GM23338 (cell line): ENCODE results near the gene CCZ1B. TPM values are rescaled to one million over a fixed set of nuclear protein-coding genes. Genes with fewer than 3 reads are reported as not detected.
"Not testable (repeated sequence)": the region's sequence is repeated elsewhere in the genome, so short reads cannot be mapped to it uniquely, and the experiment has no call there.

Experiments used
- ATAC-seq: fragments of 200-7000 bp; cut with Tn5 transposase; 3 replicates; pipeline ENCODE4 v1.9.1; 2020
- DNase-seq: peaks from one replicate; pipeline ENCODE4 v3.0.0-alpha.2; 2015; ENCODE audit warnings: low spot score
- H2AFZ ChIP-seq: fragments of 200-600 bp; sonication (generic); 2 replicates; pipeline ENCODE4 v1.8.0; 2016; ENCODE audit warnings: antibody characterized with exemption, mild to moderate bottlenecking, moderate library complexity
- H3F3A ChIP-seq: fragments of 200-600 bp; sonication (generic); replicated peaks from 2 replicates; pipeline ENCODE4 v1.8.0; 2017; ENCODE audit warnings: antibody characterized with exemption, mixed run types, low read depth
- H3K27ac ChIP-seq: fragments of 200-600 bp; sonication (generic); 2 replicates; pipeline ENCODE4 v1.6.1; 2016; ENCODE audit warnings: low read depth
- H3K27me3 ChIP-seq: fragments of 200-600 bp; sonication (generic); 2 replicates; pipeline ENCODE4 v1.8.0; 2016; ENCODE audit warnings: mild to moderate bottlenecking, mixed run types, moderate library complexity; ENCODE audit not compliant: insufficient read depth
- H3K36me3 ChIP-seq: fragments of 200-600 bp; sonication (generic); 2 replicates; pipeline ENCODE4 v1.8.0; 2016; ENCODE audit warnings: mild to moderate bottlenecking; ENCODE audit not compliant: insufficient read depth
- H3K4me1 ChIP-seq: fragments of 200-600 bp; sonication (generic); 2 replicates; pipeline ENCODE4 v1.8.0; 2016; ENCODE audit warnings: mild to moderate bottlenecking, moderate library complexity; ENCODE audit not compliant: insufficient read depth
- H3K4me2 ChIP-seq: fragments of 200-600 bp; sonication (generic); 2 replicates; pipeline ENCODE4 v1.7.1; 2017; ENCODE audit warnings: mixed run types
- H3K4me3 ChIP-seq: fragments of 200-600 bp; sonication (generic); 2 replicates; pipeline ENCODE4 v1.6.1; 2016; ENCODE audit warnings: mixed run types
- H3K79me2 ChIP-seq: fragments of 200-600 bp; sonication (generic); replicated peaks from 2 replicates; pipeline ENCODE4 v1.8.0; 2017; ENCODE audit warnings: mild to moderate bottlenecking; ENCODE audit not compliant: insufficient read depth
- H3K9me2 ChIP-seq: fragments of 200-600 bp; sonication (generic); 2 replicates; pipeline ENCODE4 v1.8.0; 2017; ENCODE audit not compliant: insufficient read depth
- H4K20me1 ChIP-seq: fragments of 200-600 bp; sonication (generic); replicated peaks from 2 replicates; pipeline ENCODE4 v1.8.0; 2017; ENCODE audit warnings: mild to moderate bottlenecking; ENCODE audit not compliant: insufficient read depth
- H3K27ac Mint-ChIP-seq: 2 replicates; pipeline ENCODE4 v1.8.0; 2020; ENCODE audit warnings: inconsistent platforms, mild to moderate bottlenecking, moderate library complexity, mixed read lengths
- H3K27me3 Mint-ChIP-seq: 3 replicates; pipeline ENCODE4 v1.8.0; 2022; ENCODE audit warnings: low read depth, mild to moderate bottlenecking, moderate library complexity, mixed read lengths, inconsistent platforms; ENCODE audit not compliant: insufficient read depth, poor library complexity
- H3K36me3 Mint-ChIP-seq: 3 replicates; pipeline ENCODE4 v1.8.0; 2021; ENCODE audit warnings: low read depth, mild to moderate bottlenecking, inconsistent platforms, moderate library complexity, mixed read lengths
- H3K4me1 Mint-ChIP-seq: 3 replicates; pipeline ENCODE4 v1.8.0; 2020; ENCODE audit warnings: mild to moderate bottlenecking, inconsistent platforms, mixed read lengths
- H3K4me3 Mint-ChIP-seq: 3 replicates; pipeline ENCODE4 v1.8.0; 2021; ENCODE audit warnings: moderate library complexity, mild to moderate bottlenecking, inconsistent platforms, mixed read lengths
- H3K9me3 Mint-ChIP-seq: 3 replicates; pipeline ENCODE4 v1.8.0; 2020; ENCODE audit warnings: moderate library complexity, mild to moderate bottlenecking, inconsistent platforms, mixed read lengths
- CTCF ChIP-seq, 2 experiments: fragments of 200-600 bp in 1 of 2; sonication (generic) in 1 of 2; conservative IDR thresholded peaks; 2 replicates each; pipeline versions ENCODE4 v1.5.1 to v1.6.1; 2016 to 2017; ENCODE audit warnings: antibody characterized with exemption in 2 of 2, low read depth in 2 of 2, mild to moderate bottlenecking in 2 of 2, moderate library complexity in 1 of 2
- polyA plus RNA-seq: library from polyadenylated mRNA; unstranded; fragments of >200 nt; fragmentation: Nextera tagmentation; extraction: Ambion mirVana; gene quantifications from 2 replicates; pipeline ENCODE4 v1.2.1, GENCODE V29; 2016
- total RNA-seq: library from RNA; depleted of rRNA; stranded (reverse); fragments of >200 nt; shearing (Covaris generic); gene quantifications from 2 replicates; pipeline ENCODE4 v1.2.3, GENCODE V29; 2014

The CCZ1B gene
- total and polyA plus RNA-seq, 2 experiments from 2014 or later: 60.1 to 62.0 TPM

GRCh38 chr7:6864188-6864587 is 38.1 kb upstream of the CCZ1B start:
- not testable (repeated sequence) for H2AFZ ChIP-seq, H4K20me1 ChIP-seq, H3K36me3 Mint-ChIP-seq, ATAC-seq, H3K4me3 Mint-ChIP-seq, H3K4me3 ChIP-seq, H3K27me3 ChIP-seq, DNase-seq, H3K27ac ChIP-seq, H3K4me1 ChIP-seq, H3K9me3 Mint-ChIP-seq, H3K79me2 ChIP-seq, H3F3A ChIP-seq, H3K9me2 ChIP-seq, H3K36me3 ChIP-seq, H3K4me1 Mint-ChIP-seq, H3K27me3 Mint-ChIP-seq, H3K4me2 ChIP-seq
- 0 out of 2 replicates have a peak overlapping the region, but pooled peaks have one; percentile 56 for H3K27ac Mint-ChIP-seq

- H3K27me3 ChIP-seq, H3K27ac ChIP-seq, H3K4me2 ChIP-seq, H2AFZ ChIP-seq, H3F3A ChIP-seq, H3K9me2 ChIP-seq, H3K4me1 Mint-ChIP-seq, H3K27ac Mint-ChIP-seq, H3K36me3 Mint-ChIP-seq, H3K79me2 ChIP-seq, H3K4me1 ChIP-seq, DNase-seq, ATAC-seq, H3K4me3 ChIP-seq, H3K36me3 ChIP-seq, H3K4me3 Mint-ChIP-seq, H3K27me3 Mint-ChIP-seq, H3K9me3 Mint-ChIP-seq, H4K20me1 ChIP-seq: not testable (repeated sequence)
Observed at GRCh38 chr7:6862876-6863275, 36.8 kb upstream of the CCZ1B start.

- H4K20me1 ChIP-seq, H3K4me1 Mint-ChIP-seq, ATAC-seq, H3K27ac Mint-ChIP-seq, H3K4me2 ChIP-seq, H3K9me3 Mint-ChIP-seq, H3K27ac ChIP-seq, H3K36me3 Mint-ChIP-seq, H3K27me3 ChIP-seq, H3K4me1 ChIP-seq, H2AFZ ChIP-seq, H3K9me2 ChIP-seq, H3K4me3 Mint-ChIP-seq, H3F3A ChIP-seq, H3K79me2 ChIP-seq, H3K4me3 ChIP-seq, H3K36me3 ChIP-seq, H3K27me3 Mint-ChIP-seq: not testable (repeated sequence)
- peak; percentile 68 for DNase-seq
- TF ChIP-seq CTCF (conservative IDR thresholded peaks at IDR 0.05; ENCODE audit: low read depth in 2 of 2): peak; percentile 65 to 78
Observed at GRCh38 chr7:6857721-6858314, 31.7 kb upstream of the CCZ1B start.

GRCh38 chr7:6855563-6856131 is 29.6 kb upstream of the CCZ1B start:
- H3K36me3 Mint-ChIP-seq, H3K79me2 ChIP-seq, ATAC-seq, H3K4me1 ChIP-seq, H3K4me1 Mint-ChIP-seq, H3K36me3 ChIP-seq, H3F3A ChIP-seq, H3K27me3 Mint-ChIP-seq, H3K9me3 Mint-ChIP-seq, H3K27ac Mint-ChIP-seq, H3K27me3 ChIP-seq, H4K20me1 ChIP-seq, H3K9me2 ChIP-seq, H2AFZ ChIP-seq, H3K27ac ChIP-seq: not testable (repeated sequence)
- peak overlapping the region; percentile 78 for H3K4me3 Mint-ChIP-seq
- peak; percentile 19 to 26; a peak in 3 of 4 replicates for TF ChIP-seq CTCF (conservative IDR thresholded peaks at IDR 0.05; ENCODE audit: low read depth in 2 of 2)
- Histone ChIP-seq H3K4me2 (peak overlapping the region; percentile 85), H3K4me3 (peak overlapping the region; percentile 80)
- peak; percentile 8 for DNase-seq
